Bronchial epithelial cell (primary cell): Measurements from ENCODE around the gene SUSD1. TPM values are rescaled to one million over a fixed set of nuclear protein-coding genes. Genes with fewer than 3 reads are reported as not detected.
A peak's percentile ranks its signal among the peaks of the same experiment; 100 is the strongest.

ENCODE experiments used
- DNase-seq: peaks from one replicate; pipeline ENCODE4 v3.0.0-alpha.2; 2010; ENCODE audit warnings: low read depth
- FAIRE-seq: peaks from 2 replicates; lab custom pipeline; 2011; peaks lifted over from hg19 to GRCh38; lab: Jason Lieb, UNC
- H3K27me3 ChIP-seq: 2 replicates; pipeline ENCODE4 v1.5.1; 2011; ENCODE audit warnings: low read length; ENCODE audit not compliant: control insufficient read depth, insufficient read depth
- H3K36me3 ChIP-seq: 2 replicates; pipeline ENCODE4 v1.5.1; 2011; ENCODE audit warnings: low read length; ENCODE audit not compliant: control insufficient read depth, insufficient read depth
- H3K4me3 ChIP-seq: 2 replicates; pipeline ENCODE4 v1.5.1; 2011; ENCODE audit warnings: mild to moderate bottlenecking, low read depth, low read length, control low read depth
- CTCF ChIP-seq: IDR thresholded peaks from 2 replicates; pipeline ENCODE4 v1.5.1; 2011; ENCODE audit warnings: mild to moderate bottlenecking, moderate library complexity, low read length, control low read depth, inconsistent platforms; ENCODE audit not compliant: insufficient read depth, severe bottlenecking
- total RNA-seq: library from RNA; depleted of rRNA; stranded (reverse); fragments of >200 nt; gene quantifications from 2 replicates; pipeline ENCODE4 v1.2.1, GENCODE V29; 2014

The SUSD1 gene
- total RNA-seq, 1 donor from 2014 or later = 9.0 TPM

GRCh38 chr9:112064871-112065270 lies 110.2 kb downstream of the SUSD1 start:
- H3K36me3 ChIP-seq = no peaks in the 10 kb centered on the region
- H3K4me3 ChIP-seq = no peak overlapping the region
- FAIRE-seq (no peak), DNase-seq (no peak)
- no peaks in the 10 kb centered on the region for H3K27me3 ChIP-seq
- TF ChIP-seq CTCF = no peak

GRCh38 chr9:112063586-112063985 lies 111.5 kb downstream of the SUSD1 start:
- FAIRE-seq = no peak
- no peak overlapping the region for H3K4me3 ChIP-seq
- TF ChIP-seq CTCF = no peak

GRCh38 chr9:112063151-112063550 lies 111.9 kb downstream of the SUSD1 start:
- TF ChIP-seq CTCF = no peak
- FAIRE-seq (no peak), DNase-seq (no peak)
- Histone ChIP-seq H3K36me3 (no peaks in the 10 kb centered on the region), H3K4me3 (no peak overlapping the region), H3K27me3 (no peaks in the 10 kb centered on the region)

More at GRCh38 chr9:112063586-112063985, 111.5 kb downstream of the SUSD1 start:
- Histone ChIP-seq H3K27me3 (no peaks in the 10 kb centered on the region), H3K36me3 (no peaks in the 10 kb centered on the region)
- no peak for DNase-seq

GRCh38 chr9:112061152-112061740 lies 113.9 kb downstream of the SUSD1 start:
- DNase-seq (peak; percentile 96), FAIRE-seq (no peak)
- TF ChIP-seq CTCF = no peak
- no peaks in the 10 kb centered on the region for H3K36me3 ChIP-seq
- H3K27me3 ChIP-seq = no peaks in the 10 kb centered on the region
- no peak overlapping the region for H3K4me3 ChIP-seq

- Histone ChIP-seq H3K4me3 (no peak overlapping the region), H3K27me3 (no peaks in the 10 kb centered on the region), H3K36me3 (no peaks in the 10 kb centered on the region)
- TF ChIP-seq CTCF = no peak
- FAIRE-seq (no peak), DNase-seq (no peak)
These were observed 115.2 kb downstream of the SUSD1 start for GRCh38 chr9:112059966-112060320.

GRCh38 chr9:112059145-112059965 lies 115.7 kb downstream of the SUSD1 start:
- DNase-seq = peak; percentile 83

More at GRCh38 chr9:112059145-112059965, 115.7 kb downstream of the SUSD1 start:
- no peak for FAIRE-seq
- no peak for TF ChIP-seq CTCF
- Histone ChIP-seq H3K27me3 (no peaks in the 10 kb centered on the region), H3K4me3 (no peak overlapping the region), H3K36me3 (no peaks in the 10 kb centered on the region)
